Activated B cell treated with CpG ODN at 0.5 μM for 24 hours (primary cell): Measurements from ENCODE around the gene MNX1. TPM values are rescaled to one million over a fixed set of nuclear protein-coding genes. Genes with fewer than 3 reads are reported as not detected.

ENCODE experiments used
- ATAC-seq: fragments of 200-7000 bp; cut with Tn5 transposase; one replicate; pipeline ENCODE4 v1.10.0; 2021; ENCODE audit warnings: low read depth, mild to moderate bottlenecking, moderate library complexity
- CTCF ChIA-PET: fragments of 350-600 bp; sonication (Branson Sonifier 250); formaldehyde crosslinking; loops from one replicate; lab custom pipeline; 2021; ENCODE audit warnings: antibody characterized with exemption; lab: Charles Lee
- POLR2A ChIA-PET: fragments of 350-600 bp; sonication (Branson Sonifier 250); formaldehyde crosslinking; loops from one replicate; lab custom pipeline; 2021; ENCODE audit warnings: antibody characterized with exemption; lab: Charles Lee
- DNase-seq: peaks from one replicate; pipeline ENCODE4 v3.0.0; 2022
- H3K27ac Mint-ChIP-seq: one replicate; pipeline ENCODE4 v1.8.0; 2020; ENCODE audit warnings: mixed read lengths
- H3K27me3 Mint-ChIP-seq: one replicate; pipeline ENCODE4 v1.8.0; 2021; ENCODE audit warnings: mixed read lengths
- H3K36me3 Mint-ChIP-seq: one replicate; pipeline ENCODE4 v1.8.0; 2021; ENCODE audit warnings: low read depth, mixed read lengths
- H3K4me1 Mint-ChIP-seq: one replicate; pipeline ENCODE4 v1.8.0; 2021; ENCODE audit warnings: mixed read lengths
- H3K4me3 Mint-ChIP-seq: one replicate; pipeline ENCODE4 v1.8.0; 2020; ENCODE audit warnings: mild to moderate bottlenecking, mixed read lengths
- H3K9me3 Mint-ChIP-seq: one replicate; pipeline ENCODE4 v1.8.0; 2020; ENCODE audit warnings: mixed read lengths
- intact Hi-C: fragments of 100-400 bp; cut with micrococcal nuclease; formaldehyde crosslinking; loops from one replicate; pipeline ENCODE4 v1.15.1; 2024
- total RNA-seq: library from RNA; stranded (reverse); gene quantifications from 2 replicates; pipeline ENCODE4 v1.2.3, GENCODE V29; 2022
- TF ChIP-seq, protein P1 (sequence below): fragments of 200-600 bp; IDR thresholded peaks from one replicate; pipeline ENCODE4 v1.8.0; 2022; ENCODE audit warnings: antibody characterized with exemption, mild to moderate bottlenecking

MNX1 gene
- total RNA-seq, 1 donor from 2014 or later = not detected

DNA sequence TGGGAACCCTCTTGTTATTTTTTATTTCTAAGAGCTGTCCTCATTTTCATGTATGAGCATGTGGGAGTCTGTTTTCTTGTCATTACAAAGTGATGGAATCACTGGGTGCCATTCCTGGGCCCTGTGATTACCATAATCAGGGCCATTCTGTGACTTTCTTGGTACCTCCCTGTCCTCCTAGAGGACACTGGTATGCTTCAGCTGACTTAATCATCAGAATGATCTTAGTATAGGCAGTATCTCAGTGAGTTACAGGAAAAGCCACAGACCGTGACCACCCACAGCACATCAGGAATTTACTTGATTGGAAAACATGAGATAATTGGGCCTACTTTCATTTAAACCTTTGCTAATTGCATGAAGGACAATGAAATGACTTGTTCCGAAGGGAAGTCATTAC, 53.7 kb downstream of the MNX1 start:
- intact Hi-C loops = no loop called here
- DNase-seq = no peak
- TF ChIP-seq, protein P1, sequence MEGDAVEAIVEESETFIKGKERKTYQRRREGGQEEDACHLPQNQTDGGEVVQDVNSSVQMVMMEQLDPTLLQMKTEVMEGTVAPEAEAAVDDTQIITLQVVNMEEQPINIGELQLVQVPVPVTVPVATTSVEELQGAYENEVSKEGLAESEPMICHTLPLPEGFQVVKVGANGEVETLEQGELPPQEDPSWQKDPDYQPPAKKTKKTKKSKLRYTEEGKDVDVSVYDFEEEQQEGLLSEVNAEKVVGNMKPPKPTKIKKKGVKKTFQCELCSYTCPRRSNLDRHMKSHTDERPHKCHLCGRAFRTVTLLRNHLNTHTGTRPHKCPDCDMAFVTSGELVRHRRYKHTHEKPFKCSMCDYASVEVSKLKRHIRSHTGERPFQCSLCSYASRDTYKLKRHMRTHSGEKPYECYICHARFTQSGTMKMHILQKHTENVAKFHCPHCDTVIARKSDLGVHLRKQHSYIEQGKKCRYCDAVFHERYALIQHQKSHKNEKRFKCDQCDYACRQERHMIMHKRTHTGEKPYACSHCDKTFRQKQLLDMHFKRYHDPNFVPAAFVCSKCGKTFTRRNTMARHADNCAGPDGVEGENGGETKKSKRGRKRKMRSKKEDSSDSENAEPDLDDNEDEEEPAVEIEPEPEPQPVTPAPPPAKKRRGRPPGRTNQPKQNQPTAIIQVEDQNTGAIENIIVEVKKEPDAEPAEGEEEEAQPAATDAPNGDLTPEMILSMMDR = no peak
- H3K27me3 Mint-ChIP-seq = no peaks in the 10 kb centered on the region
- H3K9me3 Mint-ChIP-seq = no peaks in the 10 kb centered on the region
- no peak overlapping the region for H3K27ac Mint-ChIP-seq
- CTCF ChIA-PET = no interaction called here
- H3K4me1 Mint-ChIP-seq = peaks cover 7% of the 10 kb centered on the region
- POLR2A ChIA-PET = no interaction called here
- H3K4me3 Mint-ChIP-seq = no peak overlapping the region
- H3K36me3 Mint-ChIP-seq = peaks cover 89% of the 10 kb centered on the region
- ATAC-seq = no peak

DNA sequence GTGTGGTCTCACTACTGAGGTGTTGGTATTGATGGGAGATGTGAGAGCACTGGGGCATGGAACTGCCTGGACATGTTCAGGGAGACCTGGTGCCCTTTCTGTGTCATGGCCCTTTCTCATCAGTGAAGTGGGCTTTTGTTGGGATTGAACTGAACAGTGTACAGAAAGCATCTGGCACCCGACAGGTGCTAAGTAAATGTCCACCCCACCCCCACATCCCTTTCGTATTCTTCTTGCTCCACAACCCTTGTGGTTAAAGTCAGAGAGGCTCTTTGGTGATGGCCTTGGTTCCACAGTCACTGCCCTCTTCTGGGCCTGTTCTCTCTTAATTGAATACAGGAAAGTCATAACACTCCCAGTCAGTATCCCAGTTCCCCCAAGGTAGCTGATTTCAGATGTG, 55.5 kb downstream of the MNX1 start:
- Mint-ChIP-seq H3K36me3 (peaks cover 76% of the 10 kb centered on the region), H3K9me3 (no peaks in the 10 kb centered on the region), H3K27me3 (no peaks in the 10 kb centered on the region), H3K4me1 (peaks cover 24% of the 10 kb centered on the region), H3K4me3 (no peak overlapping the region), H3K27ac (no peak overlapping the region)
- ATAC-seq = no peak
- ChIA-PET POLR2A (no interaction called here), CTCF (no interaction called here)
- no peak for DNase-seq
- intact Hi-C loops = no loop called here
- TF ChIP-seq, protein P1 = no peak

Other genes starting within 250 kb of the MNX1 start
- 54.6 and 67.9 TPM in 2 replicates for gene LMBR1, start 117.5 kb downstream of the MNX1 start, total RNA-seq
- gene NOM1, start 61.0 kb downstream of the MNX1 start, total RNA-seq = 34.7 and 39.1 TPM in 2 replicates
- 52.8 and 65.3 TPM in 2 replicates for gene UBE3C, start 128.3 kb upstream of the MNX1 start, total RNA-seq